ENCODE measurements around the gene SLC6A3. TPM values are rescaled to one million over a fixed set of nuclear protein-coding genes. Genes with fewer than 3 reads are reported as not detected.

The SLC6A3 gene
- total and polyA plus RNA-seq, 2 of the 13 experiments (the other 11 are each of a cell fraction or from before 2014, with no cell fraction given): 0.01 TPM; not detected in 1

DNA sequence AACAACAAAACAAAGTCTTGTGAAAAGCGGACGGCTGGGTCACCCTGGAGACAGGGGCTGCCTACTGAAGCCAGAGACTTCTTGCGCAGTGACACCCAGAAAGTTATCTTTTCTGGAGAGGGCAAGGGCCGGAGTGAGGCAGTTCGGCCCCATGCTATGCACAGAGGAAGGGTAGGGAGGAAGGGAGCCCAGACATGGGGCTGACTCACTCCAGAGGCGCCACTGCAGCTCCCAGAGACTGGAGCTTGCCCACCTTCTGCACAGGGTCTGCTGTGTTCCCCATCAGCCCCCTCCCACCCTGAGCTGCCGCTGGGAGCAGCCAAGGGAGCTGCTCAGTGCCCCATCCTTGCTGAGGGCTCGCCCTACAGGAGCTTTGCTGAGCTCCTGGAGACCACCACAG lies 13.3 kb downstream of the SLC6A3 start (continued):
- TF ChIP-seq CBFB (CRISPR knock-in tag; IDR thresholded peaks at IDR 0.05) (no peak), ZBTB25 (CRISPR knock-in tag; IDR thresholded peaks at IDR 0.05) (no peak), BRD4 (CRISPR knock-in tag; IDR thresholded peaks at IDR 0.05) (no peak)
- TF ChIP-seq, protein P1, sequence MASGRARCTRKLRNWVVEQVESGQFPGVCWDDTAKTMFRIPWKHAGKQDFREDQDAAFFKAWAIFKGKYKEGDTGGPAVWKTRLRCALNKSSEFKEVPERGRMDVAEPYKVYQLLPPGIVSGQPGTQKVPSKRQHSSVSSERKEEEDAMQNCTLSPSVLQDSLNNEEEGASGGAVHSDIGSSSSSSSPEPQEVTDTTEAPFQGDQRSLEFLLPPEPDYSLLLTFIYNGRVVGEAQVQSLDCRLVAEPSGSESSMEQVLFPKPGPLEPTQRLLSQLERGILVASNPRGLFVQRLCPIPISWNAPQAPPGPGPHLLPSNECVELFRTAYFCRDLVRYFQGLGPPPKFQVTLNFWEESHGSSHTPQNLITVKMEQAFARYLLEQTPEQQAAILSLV (CRISPR knock-in tag; IDR thresholded peaks at IDR 0.05; ENCODE audit: borderline replicate concordance): no peak

- H3K9ac ChIP-seq (ENCODE audit: insufficient read depth, low read depth, low read length): no peak overlapping the region
- no peak overlapping the region for H3K4me2 ChIP-seq (ENCODE audit: low read depth, low read length)
- DNase-seq (ENCODE audit: low spot score) (no peak), FAIRE-seq (no peak), ATAC-seq (peak; percentile 45)
- no peaks in the 10 kb centered on the region for H3K4me1 ChIP-seq (ENCODE audit: insufficient read depth, low read length)
- H2AFZ ChIP-seq (ENCODE audit: low read length): no peak overlapping the region
- ChIA-PET CTCF (ENCODE audit: low intra/inter-chr PET ratio, low total read pairs) (no interaction called here), POLR2A (no interaction called here)
- H3K4me3 ChIP-seq (replicated peaks in 1 of 3; ENCODE audit: insufficient read depth in 1 of 3, low read depth in 2 of 3, low read length in 3 of 3): no peak overlapping the region
- H3K27me3 ChIP-seq (ENCODE audit: control insufficient read depth in 1 of 2, insufficient read depth in 2 of 2, low read length in 2 of 2): peaks cover 1 to 36% of the 10 kb centered on the region in 2 experiments
- no peaks in the 10 kb centered on the region for H3K36me3 ChIP-seq (replicated peaks in 1 of 2; ENCODE audit: control insufficient read depth in 1 of 2, insufficient read depth in 2 of 2, low read length in 2 of 2)
- BruUV-seq (replicated peaks): no TSS peak
- intact Hi-C loops (cut with micrococcal nuclease; ENCODE audit: unreplicated experiment): no loop called here
- no peaks in the 10 kb centered on the region for H4K20me1 ChIP-seq (ENCODE audit: insufficient read depth, low read length)
- no peaks in the 10 kb centered on the region for H3K79me2 ChIP-seq (ENCODE audit: insufficient read depth, low read length)
- in situ Hi-C loops (cut with HindIII; ENCODE audit: extremely low pct_ligation_motif_present, low pct_unique_long_range_greater_than_20kb): no loop called here
- H3K27ac ChIP-seq (ENCODE audit: extremely low read length, insufficient read depth, low read length): no peak overlapping the region
- WGBS (ENCODE audit: low lambda C conversion rate): 34% methylated on average over 17 of the region's 33 CpGs
- TF ChIP-seq ATF6 (CRISPR knock-in tag; conservative IDR thresholded peaks at IDR 0.05): no peak
- TF ChIP-seq GZF1 (CRISPR knock-in tag; IDR thresholded peaks at IDR 0.05): no peak
- TF ChIP-seq JUND (CRISPR knock-in tag; IDR thresholded peaks at IDR 0.05): no peak
- peaks cover 7% of the 10 kb centered on the region; the same call in 1 of the 2 replicates for H3K9me3 ChIP-seq (ENCODE audit: low read length)
Measured at GRCh38 chr5:1431021-1431811, 14.0 kb downstream of the SLC6A3 start.
